GM19099 (cell line): ENCODE data around the gene HSPA4.

ENCODE experiments used
- POLR2A ChIP-seq: IDR thresholded peaks from 3 replicates; pipeline ENCODE4 v1.6.1; 2011; ENCODE audit warnings: low read depth; ENCODE audit not compliant: insufficient read length; ENCODE audit errors: extremely low read depth

Gene HSPA4

GRCh38 chr5:133155326-133155969 is 103.6 kb downstream of the HSPA4 start:
- TF ChIP-seq POLR2A: no peak
